K562 (cell line): ENCODE data around the gene PLIN5. TPM values are rescaled to one million over a fixed set of nuclear protein-coding genes. Genes with fewer than 3 reads are reported as not detected.

Experiments used
- BRF2 ChIP-seq: IDR thresholded peaks from 3 replicates; pipeline ENCODE4 v1.6.1; 2011; ENCODE audit warnings: borderline replicate concordance, mild to moderate bottlenecking; ENCODE audit not compliant: insufficient read length, insufficient read depth
- EWSR1 ChIP-seq: fragments of 450-650 bp; IDR thresholded peaks from 2 replicates; pipeline ENCODE4 v1.6.1; 2018; ENCODE audit warnings: borderline replicate concordance, mild to moderate bottlenecking, low read depth, moderate library complexity; ENCODE audit not compliant: partially characterized antibody
- FOXP4 ChIP-seq: sonication (generic); formaldehyde crosslinking; IDR thresholded peaks from 2 replicates; pipeline ENCODE4 v1.8.0; 2022; ENCODE audit warnings: mild to moderate bottlenecking, missing genetic modification reagents, borderline replicate concordance
- GATAD2A ChIP-seq: fragments of 450-650 bp; IDR thresholded peaks from 2 replicates; pipeline ENCODE4 v1.6.1; 2017
- HMBOX1 ChIP-seq: sonication (generic); IDR thresholded peaks from 2 replicates; pipeline ENCODE4 v1.6.1; 2016
- MAFG ChIP-seq: fragments of 450-650 bp; conservative IDR thresholded peaks from 2 replicates; pipeline ENCODE4 v1.6.1; 2016; ENCODE audit warnings: missing genetic modification characterization, missing compliant biosample characterization
- NFYB ChIP-seq: IDR thresholded peaks from 2 replicates; pipeline ENCODE4 v1.6.1; 2011; ENCODE audit warnings: mild to moderate bottlenecking, moderate library complexity; ENCODE audit not compliant: insufficient read length; ENCODE audit errors: extremely low read depth
- PCBP2 ChIP-seq: fragments of 200-400 bp; formaldehyde crosslinking; IDR thresholded peaks from 2 replicates; pipeline ENCODE4 v1.6.1; 2018; ENCODE audit warnings: low read length, low read depth, mild to moderate bottlenecking, moderate library complexity; ENCODE audit not compliant: poor library complexity, severe bottlenecking
- THAP7 ChIP-seq: fragments of 250-450 bp; sonication (Bioruptor Pico); IDR thresholded peaks from 2 replicates; pipeline ENCODE4 v1.5.0; 2021
- WHSC1 ChIP-seq: IDR thresholded peaks from one replicate; pipeline ENCODE4 v1.6.1; 2012; ENCODE audit warnings: low read length, control low read depth, inconsistent platforms
- YY1 ChIP-seq, 3 experiments: IDR thresholded peaks; 2 replicates each; pipeline ENCODE4 v1.6.1; 2011; ENCODE audit warnings: low read length in 2 of 3, mild to moderate bottlenecking in 2 of 3, moderate library complexity in 2 of 3, borderline replicate concordance in 1 of 3, control low read depth in 1 of 3, low read depth in 1 of 3; ENCODE audit not compliant: insufficient read depth in 3 of 3, insufficient replicate concordance in 2 of 3, control insufficient read depth in 1 of 3, insufficient read length in 1 of 3; ENCODE audit errors: extremely low read depth in 1 of 3
- ZNF146 ChIP-seq: IDR thresholded peaks from one replicate; pipeline ENCODE4 v1.6.1; 2018; ENCODE audit warnings: missing compliant biosample characterization; ENCODE audit not compliant: unreplicated experiment
- ZNF311 ChIP-seq: fragments of 250-450 bp; sonication (Bioruptor Pico); IDR thresholded peaks from 2 replicates; pipeline ENCODE4 v1.4.0; 2020; ENCODE audit warnings: mild to moderate bottlenecking, moderate library complexity
- ZNF586 ChIP-seq: fragments of 450-650 bp; formaldehyde crosslinking; conservative IDR thresholded peaks from 2 replicates; pipeline ENCODE4 v1.4.0; 2020; ENCODE audit warnings: mild to moderate bottlenecking, moderate library complexity
- ZNF766 ChIP-seq: fragments of 200-800 bp; sonication (Bioruptor generic); conservative IDR thresholded peaks from 2 replicates; pipeline ENCODE4 v1.6.1; 2016; ENCODE audit warnings: missing genetic modification characterization, missing compliant biosample characterization
- ZZZ3 ChIP-seq: fragments of 450-650 bp; IDR thresholded peaks from 2 replicates; pipeline ENCODE4 v1.6.1; 2016; ENCODE audit warnings: antibody characterized with exemption, mild to moderate bottlenecking, moderate library complexity
- polyA plus RNA-seq, 8 experiments: library from polyadenylated mRNA; depleted of rRNA in 4 of 8; stranded (reverse) in 5 of 8; unstranded in 3 of 8; fragments of >200 nt; fragmentation: Nextera tagmentation in 2 of 8; fragmentation: Illumina TruSeq in 1 of 8; extraction: Ambion mirVana in 2 of 8; extraction: Trizol in 1 of 8; gene quantifications; 2 replicates each; pipeline versions ENCODE4 v1.2.1 to v1.2.3, GENCODE V29; 2011 to 2014; ENCODE audit warnings: inconsistent platforms in 1 of 8, missing spikeins in 1 of 8
- total RNA-seq, 7 experiments: library from RNA; depleted of rRNA in 6 of 7; stranded (reverse); fragments of >200 nt in 6 of 7; fragmentation: Illumina TruSeq in 2 of 7; extraction: Trizol in 2 of 7; gene quantifications; 2 replicates each; pipeline versions ENCODE4 v1.2.1 to v1.2.3, GENCODE V29; 2011 to 2021; ENCODE audit warnings: low replicate concordance in 1 of 7

The PLIN5 gene
- total and polyA plus RNA-seq, 9 of the 15 experiments (the other 6 are each of a cell fraction or from before 2014, with no cell fraction given), result 0.04 to 1.3 (median 0.50) TPM

GRCh38 chr19:4539693-4540581, 4.9 kb upstream of the PLIN5 start, which contains the start of gene LRG1 (continued):
- TF ChIP-seq HMBOX1 (no peak; the same call in 1 of the 2 replicates), WHSC1 (no peak), MAFG (tag) (no peak), THAP7 (CRISPR knock-in tag) (no peak), ZNF766 (CRISPR knock-in tag) (no peak), ZZZ3 (no peak), PCBP2 (no peak), YY1 (IDR thresholded peaks at IDR 0.05; ENCODE audit: borderline replicate concordance in 1 of 3, control insufficient read depth in 1 of 3, extremely low read depth in 1 of 3, insufficient read depth in 3 of 3, insufficient read length in 1 of 3, insufficient replicate concordance in 2 of 3, low read depth in 1 of 3, low read length in 2 of 3) (peak in 1 of 3 experiments; percentile 53), ZNF311 (CRISPR knock-in tag) (no peak), NFYB (no peak), FOXP4 (no peak), ZNF146 (CRISPR knock-in tag) (no peak), BRF2 (no peak), GATAD2A (peak; percentile 11; the same call in 1 of the 2 replicates), ZNF586 (CRISPR knock-in tag) (no peak), EWSR1 (no peak)
